Ectodermal cell (in vitro differentiated cells): ENCODE results near the gene SERPINI1.

Source experiments
- H3K27ac ChIP-seq: 2 replicates; pipeline ENCODE4 v1.7.0; 2013; ENCODE audit warnings: mild to moderate bottlenecking, low read depth, low read length; ENCODE audit not compliant: insufficient read depth, poor library complexity, severe bottlenecking
- H3K27me3 ChIP-seq: 2 replicates; pipeline ENCODE4 v1.7.0; 2013; ENCODE audit warnings: mild to moderate bottlenecking, low read length; ENCODE audit not compliant: insufficient read depth, control insufficient read depth, poor library complexity, severe bottlenecking
- H3K36me3 ChIP-seq: one replicate; pipeline ENCODE4 v1.7.0; 2013; ENCODE audit warnings: low read length; ENCODE audit not compliant: control insufficient read depth, insufficient read depth
- H3K4me1 ChIP-seq: one replicate; pipeline ENCODE4 v1.7.0; 2013; ENCODE audit warnings: low read length; ENCODE audit not compliant: control insufficient read depth, insufficient read depth
- H3K4me3 ChIP-seq: 2 replicates; pipeline ENCODE4 v1.7.0; 2013; ENCODE audit warnings: low read depth, low read length, control low read depth; ENCODE audit not compliant: insufficient read depth
- H3K9me3 ChIP-seq: 2 replicates; pipeline ENCODE4 v1.7.0; 2013; ENCODE audit warnings: mild to moderate bottlenecking, low read length, moderate library complexity; ENCODE audit not compliant: control insufficient read depth
- WGBS, 2 experiments: methylation state at CpG; one replicate each; pipeline ENCODE4 v1.1.7; 2013; ENCODE audit warnings: missing lambda C conversion rate in 2 of 2; 5-methylcytosine and 5-hydroxymethylcytosine counted together

Gene SERPINI1

DNA sequence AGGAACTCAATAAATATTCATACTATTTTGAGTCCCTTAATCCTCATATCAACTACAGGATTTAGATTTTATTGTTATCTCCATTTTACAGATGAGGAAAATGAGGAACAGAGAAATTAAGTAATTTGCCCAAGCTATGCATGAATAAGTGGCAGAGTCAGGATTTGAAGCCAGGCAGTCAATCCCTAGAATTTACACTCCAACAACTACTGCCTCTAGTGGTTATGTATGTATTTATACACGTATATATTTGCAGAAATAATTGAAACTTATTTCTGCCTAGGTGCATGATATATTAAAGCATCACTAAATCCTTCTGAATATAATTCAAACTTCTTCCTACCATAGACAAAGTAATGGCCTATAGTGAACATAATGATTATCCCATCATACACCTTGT lies 137.4 kb downstream of the SERPINI1 start:
- no peak overlapping the region for H3K27ac ChIP-seq
- H3K4me3 ChIP-seq, result no peak overlapping the region
- H3K4me1 ChIP-seq, result no peaks in the 10 kb centered on the region
- no peaks in the 10 kb centered on the region for H3K36me3 ChIP-seq
- WGBS, 2 experiments, result no CpG with 5 or more reads among the region's 1 CpG
- no peaks in the 10 kb centered on the region for H3K9me3 ChIP-seq
- H3K27me3 ChIP-seq, result no peaks in the 10 kb centered on the region

DNA sequence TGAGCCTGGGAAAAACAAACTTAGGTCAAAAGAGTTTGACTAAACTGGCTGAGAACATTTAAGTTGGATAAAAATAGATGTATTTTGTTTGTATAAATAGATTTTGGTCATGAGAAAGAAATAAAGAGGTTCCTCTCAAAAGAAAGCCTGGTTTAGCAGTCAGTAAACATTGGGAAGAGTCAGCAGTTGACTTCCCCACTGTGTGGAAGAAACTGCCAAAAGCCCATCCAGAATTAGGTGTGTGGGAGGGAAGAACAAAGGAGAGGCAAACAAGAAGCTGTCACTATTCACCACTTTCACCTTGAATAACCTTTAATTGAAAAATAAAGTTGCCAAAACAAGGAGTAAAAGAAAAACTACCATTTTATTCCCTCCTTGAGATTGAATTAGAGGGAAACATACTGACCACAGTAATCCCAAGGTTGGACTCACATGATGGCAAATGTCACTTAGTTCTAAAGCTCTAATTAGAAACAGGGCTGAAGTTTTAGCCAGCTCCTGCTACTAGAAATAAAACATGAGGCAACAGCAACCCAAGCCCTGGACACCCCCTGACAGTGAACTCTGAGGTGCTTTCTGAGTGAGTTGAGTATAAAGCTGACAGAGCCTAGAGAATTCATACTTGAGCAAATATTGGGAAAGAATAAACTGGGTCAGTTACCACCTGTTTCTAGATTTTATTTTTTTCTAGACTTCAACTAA lies 139.3 kb downstream of the SERPINI1 start:
- H3K9me3 ChIP-seq, result no peaks in the 10 kb centered on the region
- H3K4me3 ChIP-seq, result no peak overlapping the region
- H3K27me3 ChIP-seq, result no peaks in the 10 kb centered on the region
- no peak overlapping the region for H3K27ac ChIP-seq
- no peaks in the 10 kb centered on the region for H3K4me1 ChIP-seq
- no peaks in the 10 kb centered on the region for H3K36me3 ChIP-seq
